GM12864 (cell line): ENCODE data around the gene C1orf226.

Experiments used
- DNase-seq: peaks from one replicate; pipeline ENCODE4 v3.0.0-alpha.2; 2011; ENCODE audit warnings: low read depth
- H3K4me3 ChIP-seq: 2 replicates; pipeline ENCODE4 v1.5.1; 2011; ENCODE audit warnings: mild to moderate bottlenecking, low read depth, low read length, control low read depth
- TF ChIP-seq, protein P1 (sequence below): IDR thresholded peaks from 2 replicates; pipeline ENCODE4 v1.5.1; 2011; ENCODE audit warnings: low read depth, mild to moderate bottlenecking, moderate library complexity, low read length, control low read depth, inconsistent platforms; ENCODE audit errors: missing control alignments

Gene C1orf226

DNA sequence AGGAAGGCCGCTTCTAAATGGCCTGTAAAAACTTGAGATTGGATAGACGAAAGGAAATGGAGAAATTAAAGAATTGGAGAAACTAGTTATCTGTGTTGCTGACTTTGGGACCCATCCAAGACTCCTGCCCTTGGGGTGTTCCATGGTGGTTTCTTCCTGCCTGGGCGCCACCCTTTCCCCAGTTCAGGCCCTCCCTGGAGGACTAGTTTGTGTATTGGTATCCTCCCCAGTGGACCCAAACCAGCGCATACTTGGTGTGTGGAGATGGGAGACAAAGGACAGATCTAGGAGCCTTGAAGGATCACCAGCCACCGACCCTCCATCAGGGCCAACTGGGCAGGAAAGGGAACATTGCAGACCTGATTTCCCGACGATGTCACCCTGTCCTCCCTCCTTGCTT lies 12.0 kb upstream of the C1orf226 start:
- TF ChIP-seq, protein P1, sequence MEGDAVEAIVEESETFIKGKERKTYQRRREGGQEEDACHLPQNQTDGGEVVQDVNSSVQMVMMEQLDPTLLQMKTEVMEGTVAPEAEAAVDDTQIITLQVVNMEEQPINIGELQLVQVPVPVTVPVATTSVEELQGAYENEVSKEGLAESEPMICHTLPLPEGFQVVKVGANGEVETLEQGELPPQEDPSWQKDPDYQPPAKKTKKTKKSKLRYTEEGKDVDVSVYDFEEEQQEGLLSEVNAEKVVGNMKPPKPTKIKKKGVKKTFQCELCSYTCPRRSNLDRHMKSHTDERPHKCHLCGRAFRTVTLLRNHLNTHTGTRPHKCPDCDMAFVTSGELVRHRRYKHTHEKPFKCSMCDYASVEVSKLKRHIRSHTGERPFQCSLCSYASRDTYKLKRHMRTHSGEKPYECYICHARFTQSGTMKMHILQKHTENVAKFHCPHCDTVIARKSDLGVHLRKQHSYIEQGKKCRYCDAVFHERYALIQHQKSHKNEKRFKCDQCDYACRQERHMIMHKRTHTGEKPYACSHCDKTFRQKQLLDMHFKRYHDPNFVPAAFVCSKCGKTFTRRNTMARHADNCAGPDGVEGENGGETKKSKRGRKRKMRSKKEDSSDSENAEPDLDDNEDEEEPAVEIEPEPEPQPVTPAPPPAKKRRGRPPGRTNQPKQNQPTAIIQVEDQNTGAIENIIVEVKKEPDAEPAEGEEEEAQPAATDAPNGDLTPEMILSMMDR = no peak
- DNase-seq = no peak
- no peak overlapping the region for H3K4me3 ChIP-seq

DNA sequence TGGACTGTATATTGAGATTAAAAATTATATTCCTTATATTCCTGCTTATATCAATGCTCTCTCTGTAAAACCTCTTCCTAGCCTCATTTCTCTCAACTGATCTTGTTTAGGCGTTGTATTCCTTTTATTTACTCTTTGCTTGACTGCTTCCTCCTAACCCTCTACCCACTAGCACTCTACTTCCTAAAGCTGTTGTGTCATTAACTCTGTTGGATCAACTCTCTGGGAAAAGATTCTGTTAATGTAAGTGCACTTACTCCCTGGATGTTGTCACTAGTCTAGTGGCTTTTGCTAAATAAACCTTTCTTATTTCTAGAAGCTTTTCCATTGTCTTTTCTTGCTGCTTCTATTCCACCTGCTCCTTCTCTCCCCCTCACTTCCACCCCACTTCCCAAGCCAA lies 11.4 kb upstream of the C1orf226 start:
- no peak for DNase-seq
- H3K4me3 ChIP-seq = no peak overlapping the region
- TF ChIP-seq, protein P1 = no peak

DNA sequence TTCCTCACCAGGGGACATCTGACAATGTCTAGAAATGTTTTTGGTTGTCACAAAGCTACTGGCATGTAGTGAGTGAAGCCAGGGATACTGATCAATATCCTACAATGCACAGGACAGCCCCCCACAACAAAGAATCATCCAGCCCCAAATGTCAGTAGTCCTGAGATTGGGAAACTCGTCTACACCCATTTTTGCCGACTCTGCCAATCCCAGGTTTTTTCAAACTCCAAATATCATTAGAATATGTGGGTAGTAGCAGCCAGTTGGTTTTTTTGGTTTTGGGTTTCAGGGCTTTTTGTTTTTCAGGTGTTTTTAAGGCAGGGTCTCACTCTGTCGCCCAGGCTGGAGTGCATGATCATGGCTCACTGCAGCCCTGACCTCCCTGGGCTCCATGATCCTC lies 10.8 kb upstream of the C1orf226 start:
- TF ChIP-seq, protein P1 = no peak
- no peak for DNase-seq
- H3K4me3 ChIP-seq = no peak overlapping the region

DNA sequence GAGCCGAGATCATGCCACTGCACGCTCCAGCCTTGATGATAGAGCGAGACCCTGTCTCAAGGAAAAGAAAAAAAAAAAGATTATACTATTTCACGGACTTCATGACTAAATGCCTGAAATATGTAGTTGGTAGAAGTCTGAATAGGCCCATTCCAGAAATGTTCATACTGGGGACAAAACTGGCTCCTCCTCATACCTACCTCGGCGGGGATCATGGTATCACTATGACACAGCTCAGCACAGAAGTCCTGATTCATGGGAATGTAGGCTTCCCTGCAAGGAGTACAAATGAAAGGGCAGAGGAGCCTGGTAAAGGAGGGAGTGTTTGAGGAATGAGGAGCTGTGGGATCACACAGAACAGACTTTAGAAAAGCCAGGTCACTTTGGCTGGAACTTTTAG lies 9.9 kb upstream of the C1orf226 start:
- no peak for DNase-seq

DNA sequence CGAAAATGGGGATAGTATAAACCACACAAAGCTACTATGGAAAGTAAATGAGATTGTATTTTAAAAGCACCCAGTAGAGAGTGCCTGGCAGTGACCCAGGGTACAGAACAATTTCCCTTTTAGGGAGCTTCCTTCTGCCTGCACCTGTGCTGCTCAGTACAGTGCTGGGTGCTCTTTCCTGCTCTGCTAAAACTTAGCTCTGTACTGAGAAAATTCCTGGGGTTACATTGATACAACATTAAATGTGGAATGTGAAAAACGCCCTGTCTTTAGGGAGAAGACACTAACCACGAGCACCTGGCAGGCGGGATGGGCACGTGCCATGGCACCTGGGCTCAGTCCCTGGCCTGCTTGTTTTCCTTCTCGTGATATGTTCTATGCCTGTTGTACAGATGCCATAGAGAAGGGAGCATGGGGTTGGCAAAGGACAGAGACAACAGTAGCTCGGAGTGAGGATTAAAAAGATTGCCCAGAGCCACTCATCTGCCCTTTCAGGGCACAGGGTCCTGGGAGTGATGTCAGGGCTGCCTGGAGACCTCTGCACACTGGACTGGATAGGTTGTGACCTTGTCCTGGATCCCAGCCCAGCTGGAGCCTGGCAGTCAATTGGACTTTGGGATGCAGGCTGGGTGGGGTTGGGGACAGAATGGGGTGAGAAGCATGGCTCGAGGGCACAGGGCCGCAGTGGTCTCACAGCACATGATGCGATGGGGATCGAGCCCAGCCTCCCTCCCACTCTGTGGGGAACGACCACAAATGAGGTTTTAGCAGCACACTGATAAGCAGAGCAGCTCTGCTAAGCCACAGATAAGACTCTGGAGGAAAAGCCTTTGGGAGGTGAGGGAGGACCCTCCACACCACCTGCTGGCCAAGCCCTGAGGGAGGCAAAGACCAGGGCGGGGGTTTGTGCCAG lies 9.1 kb upstream of the C1orf226 start:
- DNase-seq = no peak

More for the DNA sequence above, 9.9 kb upstream of the C1orf226 start:
- H3K4me3 ChIP-seq = no peak overlapping the region
- TF ChIP-seq, protein P1 = no peak

DNA sequence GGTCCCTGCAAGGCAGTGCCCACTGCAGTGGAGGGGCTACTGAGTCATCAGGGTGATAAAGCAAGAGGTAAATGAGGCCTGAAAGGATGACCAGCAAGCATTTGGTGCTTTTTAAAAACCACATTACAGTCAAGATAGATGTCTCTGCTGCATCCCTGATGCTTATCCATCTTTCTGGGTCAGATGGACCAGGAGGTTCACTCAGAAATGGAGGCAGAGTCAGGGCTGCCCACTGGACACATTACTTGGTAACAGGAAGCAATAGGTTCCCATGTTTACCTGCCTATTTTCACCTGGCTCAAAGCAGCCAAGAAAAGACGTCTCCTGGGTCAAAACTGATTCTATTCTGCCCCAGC lies 8.5 kb upstream of the C1orf226 start:
- DNase-seq = no peak
- H3K4me3 ChIP-seq = no peak overlapping the region
- TF ChIP-seq, protein P1 = no peak

More for the DNA sequence above, 9.1 kb upstream of the C1orf226 start:
- TF ChIP-seq, protein P1 = no peak
- H3K4me3 ChIP-seq = no peak overlapping the region
